ENCODE data around the gene ZDHHC7. TPM values are rescaled to one million over a fixed set of nuclear protein-coding genes. Genes with fewer than 3 reads are reported as not detected.

ZDHHC7 gene
- 37.3 TPM for total RNA-seq

- Histone ChIP-seq H3K4me1 (peaks cover 52% of the 10 kb centered on the region), H3K9me3 (no peaks in the 10 kb centered on the region), H3K27ac (peak within 1 kb of the TSS; percentile 97), H3K27me3 (no peaks in the 10 kb centered on the region), H3K4me3 (peak within 1 kb of the TSS; percentile 78 to 87), H3K36me3 (no peaks in the 10 kb centered on the region)
- intact Hi-C loops (cut with DNase I) = no loop called here
- peak in 1 of 2 donors; percentile 90 for TF ChIP-seq POLR2A (IDR thresholded peaks at IDR 0.05)
- peak in 1 of 3 experiments; percentile 19 for TF ChIP-seq CTCF (IDR thresholded peaks at IDR 0.05)
- peak; percentile 77 to 98 for TF ChIP-seq POLR2AphosphoS5 (IDR thresholded peaks at IDR 0.05; ENCODE audit: insufficient read depth in 1 of 2, low read depth in 1 of 2)
- no peak for DNase-seq (ENCODE audit: extremely low spot score in 2 of 2)
Measured at GRCh38 chr16:85010931-85011845, at the start of gene ZDHHC7. Gene ZDHHC7, minus strand, starts transcription at chr16:85011535. Its CDS starts 20,917 bp downstream, at chr16:84990618.

- H3K4me1 ChIP-seq = peaks cover 33% of the 10 kb centered on the region
- no peak for TF ChIP-seq CTCF (IDR thresholded peaks at IDR 0.05)
- no peak for TF ChIP-seq POLR2AphosphoS5 (IDR thresholded peaks at IDR 0.05; ENCODE audit: insufficient read depth in 1 of 2, low read depth in 1 of 2)
- no peak for TF ChIP-seq POLR2A (IDR thresholded peaks at IDR 0.05)
- H3K9me3 ChIP-seq = no peaks in the 10 kb centered on the region
- H3K27ac ChIP-seq = no peak overlapping the region
- intact Hi-C loops (cut with DNase I) = no loop called here
- no peak overlapping the region for H3K4me3 ChIP-seq
- DNase-seq (ENCODE audit: extremely low spot score in 2 of 2) = no peak
- H3K27me3 ChIP-seq = no peaks in the 10 kb centered on the region
- no peaks in the 10 kb centered on the region for H3K36me3 ChIP-seq
Measured at GRCh38 chr16:85058909-85059308, 47.6 kb upstream of the ZDHHC7 start.

GRCh38 chr16:85057948-85058347, 46.6 kb upstream of the ZDHHC7 start:
- intact Hi-C loops (cut with DNase I) = no loop called here
- no peaks in the 10 kb centered on the region for H3K36me3 ChIP-seq

GRCh38 chr16:85057212-85057889, 46.0 kb upstream of the ZDHHC7 start:
- no peaks in the 10 kb centered on the region for H3K36me3 ChIP-seq
- H3K27me3 ChIP-seq = no peaks in the 10 kb centered on the region
- intact Hi-C loops (cut with DNase I) = no loop called here
- H3K9me3 ChIP-seq = no peaks in the 10 kb centered on the region
- DNase-seq (ENCODE audit: extremely low spot score in 2 of 2) = no peak
- peak overlapping the region; percentile 86 for H3K27ac ChIP-seq
- peaks cover 23% of the 10 kb centered on the region for H3K4me1 ChIP-seq
- no peak overlapping the region for H3K4me3 ChIP-seq
- TF ChIP-seq POLR2A (IDR thresholded peaks at IDR 0.05) (no peak), CTCF (IDR thresholded peaks at IDR 0.05) (no peak), POLR2AphosphoS5 (IDR thresholded peaks at IDR 0.05; ENCODE audit: insufficient read depth in 1 of 2, low read depth in 1 of 2) (no peak)

More at GRCh38 chr16:85057948-85058347, 46.6 kb upstream of the ZDHHC7 start:
- Histone ChIP-seq H3K4me1 (peaks cover 29% of the 10 kb centered on the region), H3K9me3 (no peaks in the 10 kb centered on the region), H3K27ac (no peak overlapping the region), H3K4me3 (no peak overlapping the region), H3K27me3 (no peaks in the 10 kb centered on the region)
- TF ChIP-seq CTCF (IDR thresholded peaks at IDR 0.05) (no peak), POLR2A (IDR thresholded peaks at IDR 0.05) (no peak), POLR2AphosphoS5 (IDR thresholded peaks at IDR 0.05; ENCODE audit: insufficient read depth in 1 of 2, low read depth in 1 of 2) (no peak)
- no peak for DNase-seq (ENCODE audit: extremely low spot score in 2 of 2)

Data from vagina (tissue), 2 donors.